Astrocyte (in vitro differentiated cells and primary cell): ENCODE measurements around the gene C1orf174. TPM values are rescaled to one million over a fixed set of nuclear protein-coding genes. Genes with fewer than 3 reads are reported as not detected.

Source experiments
- DNase-seq: peaks from one replicate; pipeline ENCODE4 v3.0.0-alpha.2; 2010; ENCODE audit warnings: low read depth
- FAIRE-seq: peaks from 2 replicates; lab custom pipeline; 2011; peaks lifted over from hg19 to GRCh38; lab: Jason Lieb, UNC
- H2AFZ ChIP-seq: 2 replicates; pipeline ENCODE4 v1.6.0; 2012; ENCODE audit warnings: low read depth, low read length, inconsistent platforms
- H3K27ac ChIP-seq: 2 replicates; pipeline ENCODE4 v1.5.1; 2011; ENCODE audit warnings: low read depth, low read length, inconsistent platforms
- H3K27me3 ChIP-seq: 2 replicates; pipeline ENCODE4 v1.6.0; 2011; ENCODE audit warnings: low read length, inconsistent platforms; ENCODE audit not compliant: insufficient read depth
- H3K36me3 ChIP-seq: 2 replicates; pipeline ENCODE4 v1.5.1; 2011; ENCODE audit warnings: low read length, inconsistent platforms; ENCODE audit not compliant: insufficient read depth
- H3K4me1 ChIP-seq: 2 replicates; pipeline ENCODE4 v1.5.1; 2011; ENCODE audit warnings: low read length, inconsistent platforms; ENCODE audit not compliant: insufficient read depth
- H3K4me2 ChIP-seq: 2 replicates; pipeline ENCODE4 v1.6.0; 2012; ENCODE audit warnings: low read length, inconsistent platforms
- H3K4me3 ChIP-seq: 2 replicates; pipeline ENCODE4 v1.5.1; 2011; ENCODE audit warnings: low read depth, mild to moderate bottlenecking, low read length, inconsistent platforms; ENCODE audit not compliant: insufficient read depth
- H3K79me2 ChIP-seq: 2 replicates; pipeline ENCODE4 v1.6.0; 2012; ENCODE audit warnings: mild to moderate bottlenecking, low read length, inconsistent platforms; ENCODE audit not compliant: insufficient read depth
- H3K9ac ChIP-seq: 2 replicates; pipeline ENCODE4 v1.6.0; 2012; ENCODE audit warnings: mild to moderate bottlenecking, low read length, inconsistent platforms
- H3K9me3 ChIP-seq: 2 replicates; pipeline ENCODE4 v1.5.1; 2012; ENCODE audit warnings: low read depth, mild to moderate bottlenecking, low read length, inconsistent platforms; ENCODE audit not compliant: insufficient read depth
- H4K20me1 ChIP-seq: 2 replicates; pipeline ENCODE4 v1.6.0; 2012; ENCODE audit warnings: low read length, inconsistent platforms; ENCODE audit not compliant: insufficient read depth
- H3K27ac Mint-ChIP-seq: one replicate; pipeline ENCODE4 v1.8.0; 2021; ENCODE audit warnings: mild to moderate bottlenecking, mixed read lengths; ENCODE audit not compliant: unreplicated experiment
- H3K27me3 Mint-ChIP-seq: one replicate; pipeline ENCODE4 v1.8.0; 2021; ENCODE audit warnings: low read depth, mixed read lengths; ENCODE audit not compliant: unreplicated experiment
- H3K36me3 Mint-ChIP-seq: one replicate; pipeline ENCODE4 v1.8.0; 2021; ENCODE audit warnings: low read depth, mixed read lengths; ENCODE audit not compliant: unreplicated experiment
- H3K4me1 Mint-ChIP-seq: one replicate; pipeline ENCODE4 v1.8.0; 2021; ENCODE audit warnings: low read depth, mixed read lengths; ENCODE audit not compliant: unreplicated experiment
- H3K4me3 Mint-ChIP-seq: one replicate; pipeline ENCODE4 v1.8.0; 2021; ENCODE audit warnings: mild to moderate bottlenecking, moderate library complexity, mixed read lengths; ENCODE audit not compliant: unreplicated experiment
- H3K9me3 Mint-ChIP-seq: one replicate; pipeline ENCODE4 v1.8.0; 2021; ENCODE audit warnings: mild to moderate bottlenecking, mixed read lengths; ENCODE audit not compliant: unreplicated experiment
- EZH2 ChIP-seq: IDR thresholded peaks from 2 replicates; pipeline ENCODE4 v1.6.1; 2012; ENCODE audit warnings: mild to moderate bottlenecking, low read length, inconsistent platforms; ENCODE audit not compliant: insufficient read depth
- total RNA-seq: library from RNA; stranded (reverse); gene quantifications from 2 replicates; pipeline ENCODE4 v1.2.1, GENCODE V29; 2021
- TF ChIP-seq, protein P1 (sequence below): IDR thresholded peaks from 2 replicates; pipeline ENCODE4 v1.5.1; 2011; ENCODE audit warnings: low read depth, mild to moderate bottlenecking, inconsistent platforms, low read length, moderate library complexity; ENCODE audit not compliant: insufficient read depth

Gene C1orf174
- total RNA-seq, 1 donor from 2014 or later, result 26.1 TPM

DNA sequence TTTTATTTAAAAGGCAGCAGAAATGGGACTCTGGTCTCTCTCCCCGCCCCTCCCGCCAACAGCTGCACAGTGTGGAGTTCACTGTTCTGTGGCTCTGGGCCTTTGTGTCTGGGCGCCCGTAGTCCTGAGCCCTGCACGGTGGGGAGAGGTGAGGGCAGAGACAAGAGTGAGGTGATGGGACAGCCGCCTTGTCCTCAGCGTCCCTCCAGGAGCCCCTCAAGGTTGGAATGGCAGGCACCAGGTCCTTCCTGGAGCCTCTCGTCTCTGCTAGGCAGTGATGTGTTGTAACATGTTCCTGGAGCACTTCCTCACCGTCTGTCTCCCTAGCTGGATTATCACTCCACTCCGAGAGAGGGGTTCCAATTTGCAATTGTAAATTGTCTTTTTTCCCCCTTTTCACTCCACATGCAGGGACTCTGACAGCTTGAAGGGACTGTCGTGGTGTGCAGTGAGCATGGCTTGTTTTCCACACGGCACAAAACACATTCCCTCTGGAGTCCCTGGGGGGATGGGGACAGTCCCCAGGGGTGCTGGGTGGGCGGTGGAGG lies 44.6 kb upstream of the C1orf174 start:
- Histone ChIP-seq H3K4me1 (no peaks in the 10 kb centered on the region), H2AFZ (no peak overlapping the region), H3K9ac (no peak overlapping the region), H3K79me2 (no peaks in the 10 kb centered on the region), H3K27me3 (no peaks in the 10 kb centered on the region), H3K36me3 (no peaks in the 10 kb centered on the region), H4K20me1 (no peaks in the 10 kb centered on the region), H3K27ac (no peak overlapping the region), H3K9me3 (peaks cover 7% of the 10 kb centered on the region), H3K4me3 (no peak overlapping the region), H3K4me2 (no peak overlapping the region)
- H3K27ac Mint-ChIP-seq, result no peak overlapping the region
- DNase-seq, result no peak
- no peak for FAIRE-seq
- H3K9me3 Mint-ChIP-seq, result peaks cover 10% of the 10 kb centered on the region
- H3K36me3 Mint-ChIP-seq, result no peaks in the 10 kb centered on the region
- TF ChIP-seq, protein P1, sequence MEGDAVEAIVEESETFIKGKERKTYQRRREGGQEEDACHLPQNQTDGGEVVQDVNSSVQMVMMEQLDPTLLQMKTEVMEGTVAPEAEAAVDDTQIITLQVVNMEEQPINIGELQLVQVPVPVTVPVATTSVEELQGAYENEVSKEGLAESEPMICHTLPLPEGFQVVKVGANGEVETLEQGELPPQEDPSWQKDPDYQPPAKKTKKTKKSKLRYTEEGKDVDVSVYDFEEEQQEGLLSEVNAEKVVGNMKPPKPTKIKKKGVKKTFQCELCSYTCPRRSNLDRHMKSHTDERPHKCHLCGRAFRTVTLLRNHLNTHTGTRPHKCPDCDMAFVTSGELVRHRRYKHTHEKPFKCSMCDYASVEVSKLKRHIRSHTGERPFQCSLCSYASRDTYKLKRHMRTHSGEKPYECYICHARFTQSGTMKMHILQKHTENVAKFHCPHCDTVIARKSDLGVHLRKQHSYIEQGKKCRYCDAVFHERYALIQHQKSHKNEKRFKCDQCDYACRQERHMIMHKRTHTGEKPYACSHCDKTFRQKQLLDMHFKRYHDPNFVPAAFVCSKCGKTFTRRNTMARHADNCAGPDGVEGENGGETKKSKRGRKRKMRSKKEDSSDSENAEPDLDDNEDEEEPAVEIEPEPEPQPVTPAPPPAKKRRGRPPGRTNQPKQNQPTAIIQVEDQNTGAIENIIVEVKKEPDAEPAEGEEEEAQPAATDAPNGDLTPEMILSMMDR, result no peak
- no peak for TF ChIP-seq EZH2
- H3K4me1 Mint-ChIP-seq, result peaks cover 5% of the 10 kb centered on the region
- H3K27me3 Mint-ChIP-seq, result peaks cover 7% of the 10 kb centered on the region
- H3K4me3 Mint-ChIP-seq, result no peak overlapping the region

DNA sequence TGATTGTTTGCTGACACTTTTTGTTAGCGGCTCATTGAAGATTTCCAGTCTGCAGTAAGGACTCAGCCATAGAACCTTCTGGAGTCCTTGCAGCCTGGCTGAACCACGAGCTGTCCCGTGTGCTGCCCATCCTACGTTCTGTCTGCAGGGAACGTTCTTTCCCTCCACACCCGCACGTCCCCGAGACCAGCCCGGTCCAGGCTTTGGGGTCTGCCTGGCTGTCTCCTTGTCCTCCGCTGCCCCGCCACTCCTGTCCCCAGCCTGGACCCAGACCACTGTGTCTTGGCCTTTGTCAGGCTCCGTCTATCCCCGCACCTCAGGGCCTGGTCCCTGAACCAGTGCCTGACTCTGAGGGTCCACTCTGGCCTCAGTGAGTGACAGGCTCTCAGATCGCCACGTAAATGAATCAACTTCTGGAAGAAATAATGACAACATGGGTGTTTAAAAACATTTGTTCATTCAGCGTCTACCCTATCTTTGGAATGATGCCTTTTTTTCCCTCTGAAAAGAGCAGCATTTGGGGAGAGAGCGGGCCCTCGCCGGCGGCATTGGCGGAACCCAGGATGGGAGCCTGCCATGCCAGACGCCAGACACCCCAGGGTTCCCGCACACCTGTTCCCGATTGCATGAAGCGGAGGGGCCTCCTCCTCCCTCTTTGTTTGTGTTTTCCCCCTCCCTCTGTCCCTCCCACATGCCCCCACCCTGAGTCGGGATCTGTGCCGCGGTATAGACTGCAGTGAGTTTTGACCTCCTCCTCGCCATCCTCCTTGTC lies 43.9 kb upstream of the C1orf174 start:
- H3K4me2 ChIP-seq, result no peak overlapping the region
- peaks cover 9% of the 10 kb centered on the region for H3K9me3 ChIP-seq
- H3K79me2 ChIP-seq, result no peaks in the 10 kb centered on the region
- DNase-seq (no peak), FAIRE-seq (no peak)
- Mint-ChIP-seq H3K27ac (no peak overlapping the region), H3K27me3 (peaks cover 10% of the 10 kb centered on the region), H3K4me1 (peaks cover 5% of the 10 kb centered on the region), H3K4me3 (no peak overlapping the region), H3K36me3 (no peaks in the 10 kb centered on the region), H3K9me3 (peaks cover 13% of the 10 kb centered on the region)
- no peaks in the 10 kb centered on the region for H3K36me3 ChIP-seq
- no peaks in the 10 kb centered on the region for H3K4me1 ChIP-seq
- no peaks in the 10 kb centered on the region for H4K20me1 ChIP-seq
- H3K4me3 ChIP-seq, result no peak overlapping the region
- H3K27me3 ChIP-seq, result no peaks in the 10 kb centered on the region
- no peak overlapping the region for H2AFZ ChIP-seq
- no peak overlapping the region for H3K9ac ChIP-seq
- TF ChIP-seq, protein P1, result no peak
- TF ChIP-seq EZH2, result no peak
- H3K27ac ChIP-seq, result no peak overlapping the region

DNA sequence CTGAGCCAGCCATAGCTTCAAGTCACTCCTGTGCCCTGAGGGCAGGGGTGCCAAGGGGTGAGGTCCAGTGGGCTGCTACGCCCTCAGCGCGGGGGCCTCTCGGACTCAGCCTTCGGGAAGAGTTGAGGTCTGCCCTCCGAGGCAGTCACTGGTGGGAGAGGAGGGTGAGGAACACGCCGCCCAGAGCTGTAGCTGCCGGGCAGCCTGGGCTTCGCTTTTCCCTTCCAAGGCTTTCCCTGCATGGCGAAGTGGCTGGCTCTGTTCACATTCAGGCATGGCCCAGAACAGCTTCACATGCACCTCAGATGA lies 43.0 kb upstream of the C1orf174 start:
- no peaks in the 10 kb centered on the region for H3K4me1 ChIP-seq
- peaks cover 11% of the 10 kb centered on the region for H3K27me3 Mint-ChIP-seq
- H4K20me1 ChIP-seq, result no peaks in the 10 kb centered on the region
- H3K79me2 ChIP-seq, result no peaks in the 10 kb centered on the region
- H3K27me3 ChIP-seq, result no peaks in the 10 kb centered on the region
- H3K27ac Mint-ChIP-seq, result no peak overlapping the region
- H3K9ac ChIP-seq, result no peak overlapping the region
- no peak overlapping the region for H3K4me2 ChIP-seq
- DNase-seq (no peak), FAIRE-seq (no peak)
- H3K9me3 Mint-ChIP-seq, result peaks cover 14% of the 10 kb centered on the region
- H3K27ac ChIP-seq, result no peak overlapping the region
- no peaks in the 10 kb centered on the region for H3K36me3 Mint-ChIP-seq
- no peak overlapping the region for H2AFZ ChIP-seq
- H3K4me3 ChIP-seq, result no peak overlapping the region
- H3K36me3 ChIP-seq, result no peaks in the 10 kb centered on the region
- H3K4me3 Mint-ChIP-seq, result no peak overlapping the region
- H3K9me3 ChIP-seq, result peaks cover 11% of the 10 kb centered on the region
- TF ChIP-seq, protein P1, result no peak
- TF ChIP-seq EZH2, result no peak
- peaks cover 2% of the 10 kb centered on the region for H3K4me1 Mint-ChIP-seq
